MV-4-11 (cell line): ENCODE results near the gene ALPI.
A peak's percentile ranks its signal among the peaks of the same experiment; 100 is the strongest.

ENCODE experiments used
- DNase-seq: peaks from one replicate; lab custom pipeline; 2025; lab: John Stamatoyannopoulos, UW

Gene ALPI

GRCh38 chr2:232463701-232464543, 8.0 kb downstream of the ALPI start:
- peak; percentile 2 for DNase-seq

GRCh38 chr2:232464544-232464885, 8.6 kb downstream of the ALPI start:
- no peak for DNase-seq

GRCh38 chr2:232465061-232465460, 9.1 kb downstream of the ALPI start:
- no peak for DNase-seq

GRCh38 chr2:232466221-232466620, 10.3 kb downstream of the ALPI start:
- DNase-seq: peak; percentile 68

- no peak for DNase-seq
Measured at GRCh38 chr2:232473467-232473890, 17.5 kb downstream of the ALPI start.

GRCh38 chr2:232476045-232476444, 20.1 kb downstream of the ALPI start:
- no peak for DNase-seq

- no peak for DNase-seq
Measured at GRCh38 chr2:232476791-232477190, 20.8 kb downstream of the ALPI start.

GRCh38 chr2:232477751-232478510, 22.0 kb downstream of the ALPI start:
- no peak for DNase-seq

GRCh38 chr2:232478571-232479340, 22.8 kb downstream of the ALPI start:
- no peak for DNase-seq

GRCh38 chr2:232479341-232480200, 23.6 kb downstream of the ALPI start:
- DNase-seq: no peak

- DNase-seq: no peak
Measured at GRCh38 chr2:232480201-232481190, 24.5 kb downstream of the ALPI start.

GRCh38 chr2:232481322-232482140, 25.6 kb downstream of the ALPI start:
- DNase-seq: no peak

- no peak for DNase-seq
Measured at GRCh38 chr2:232482301-232483238, 26.6 kb downstream of the ALPI start.

GRCh38 chr2:232483311-232483922, 27.5 kb downstream of the ALPI start:
- DNase-seq: no peak

- DNase-seq: no peak
Measured at GRCh38 chr2:232483923-232484627, 28.1 kb downstream of the ALPI start.

GRCh38 chr2:232484628-232485347, 28.8 kb downstream of the ALPI start:
- DNase-seq: no peak

- DNase-seq: no peak
Measured at GRCh38 chr2:232485348-232485756, 29.4 kb downstream of the ALPI start.
